OCI-LY1 (cell line): ENCODE results near the gene PHYHD1.

Source experiments
- H2AFZ ChIP-seq: fragments of 200-600 bp; sonication (generic), shearing (Covaris generic); 2 replicates; pipeline ENCODE4 v1.6.0; 2014; ENCODE audit warnings: antibody characterized with exemption, mild to moderate bottlenecking, low read length
- H3F3A ChIP-seq: fragments of 200-600 bp; sonication (generic), shearing (Covaris generic); 2 replicates; pipeline ENCODE4 v1.6.0; 2014; ENCODE audit warnings: mild to moderate bottlenecking, antibody characterized with exemption, low read length, moderate library complexity; ENCODE audit not compliant: insufficient read depth
- H3K27ac ChIP-seq: fragments of 200-600 bp; sonication (generic); 2 replicates; pipeline ENCODE4 v1.5.1; 2014; ENCODE audit warnings: low read length, mixed run types, mild to moderate bottlenecking, low read depth; ENCODE audit not compliant: poor library complexity, severe bottlenecking
- H3K27me3 ChIP-seq: fragments of 200-600 bp; sonication (generic); 2 replicates; pipeline ENCODE4 v1.6.0; 2014; ENCODE audit warnings: antibody characterized with exemption, mild to moderate bottlenecking, low read length, moderate library complexity; ENCODE audit not compliant: insufficient read depth
- H3K36me3 ChIP-seq: fragments of 200-600 bp; sonication (generic); 2 replicates; pipeline ENCODE4 v1.6.1; 2014; ENCODE audit warnings: mild to moderate bottlenecking, antibody characterized with exemption, low read length, moderate library complexity, mixed read lengths; ENCODE audit not compliant: insufficient read depth
- H3K4me1 ChIP-seq: fragments of 200-600 bp; sonication (generic); 2 replicates; pipeline ENCODE4 v1.5.1; 2014; ENCODE audit warnings: mild to moderate bottlenecking, low read length, moderate library complexity; ENCODE audit not compliant: insufficient read depth, severe bottlenecking
- H3K4me2 ChIP-seq: fragments of 200-600 bp; sonication (generic), shearing (Covaris generic); 2 replicates; pipeline ENCODE4 v1.6.1; 2014; ENCODE audit warnings: low read length
- H3K4me3 ChIP-seq: fragments of 200-600 bp; sonication (generic); 2 replicates; pipeline ENCODE4 v1.5.1; 2014; ENCODE audit warnings: low read length, low read depth, mild to moderate bottlenecking, mixed read lengths; ENCODE audit not compliant: poor library complexity, severe bottlenecking
- H3K79me2 ChIP-seq: fragments of 200-600 bp; shearing (Covaris generic); 2 replicates; pipeline ENCODE4 v1.6.1; 2016; ENCODE audit warnings: mixed run types, low read length, mixed read lengths; ENCODE audit not compliant: insufficient read depth
- H3K9ac ChIP-seq: fragments of 200-600 bp; sonication (generic), shearing (Covaris generic); 2 replicates; pipeline ENCODE4 v1.6.1; 2014; ENCODE audit warnings: mild to moderate bottlenecking, low read length, mixed read lengths
- H3K9me2 ChIP-seq: fragments of 200-600 bp; sonication (generic), shearing (Covaris generic); 2 replicates; pipeline ENCODE4 v1.6.1; 2014; ENCODE audit warnings: low read depth, mild to moderate bottlenecking, low read length, mixed read lengths
- H3K9me3 ChIP-seq: fragments of 200-600 bp; shearing (Covaris generic); 2 replicates; pipeline ENCODE4 v1.6.1; 2014; ENCODE audit warnings: low read length, mixed read lengths
- H4K20me1 ChIP-seq: fragments of 200-600 bp; sonication (generic), shearing (Covaris generic); 2 replicates; pipeline ENCODE4 v1.6.0; 2016; ENCODE audit warnings: mild to moderate bottlenecking, low read length; ENCODE audit not compliant: insufficient read depth
- EZH2 ChIP-seq: fragments of 200-600 bp; sonication (generic), shearing (Covaris generic); IDR thresholded peaks from 2 replicates; pipeline ENCODE4 v1.8.0; 2017; ENCODE audit warnings: borderline replicate concordance, mixed run types, mild to moderate bottlenecking, antibody characterized with exemption, low read length, moderate library complexity, mixed read lengths
- TF ChIP-seq, protein P1 (sequence below): fragments of 200-600 bp; sonication (generic), shearing (Covaris generic); IDR thresholded peaks from 2 replicates; pipeline ENCODE4 v1.5.1; 2017; ENCODE audit warnings: mild to moderate bottlenecking, antibody characterized with exemption, low read length, moderate library complexity, mixed read lengths

PHYHD1 gene

DNA sequence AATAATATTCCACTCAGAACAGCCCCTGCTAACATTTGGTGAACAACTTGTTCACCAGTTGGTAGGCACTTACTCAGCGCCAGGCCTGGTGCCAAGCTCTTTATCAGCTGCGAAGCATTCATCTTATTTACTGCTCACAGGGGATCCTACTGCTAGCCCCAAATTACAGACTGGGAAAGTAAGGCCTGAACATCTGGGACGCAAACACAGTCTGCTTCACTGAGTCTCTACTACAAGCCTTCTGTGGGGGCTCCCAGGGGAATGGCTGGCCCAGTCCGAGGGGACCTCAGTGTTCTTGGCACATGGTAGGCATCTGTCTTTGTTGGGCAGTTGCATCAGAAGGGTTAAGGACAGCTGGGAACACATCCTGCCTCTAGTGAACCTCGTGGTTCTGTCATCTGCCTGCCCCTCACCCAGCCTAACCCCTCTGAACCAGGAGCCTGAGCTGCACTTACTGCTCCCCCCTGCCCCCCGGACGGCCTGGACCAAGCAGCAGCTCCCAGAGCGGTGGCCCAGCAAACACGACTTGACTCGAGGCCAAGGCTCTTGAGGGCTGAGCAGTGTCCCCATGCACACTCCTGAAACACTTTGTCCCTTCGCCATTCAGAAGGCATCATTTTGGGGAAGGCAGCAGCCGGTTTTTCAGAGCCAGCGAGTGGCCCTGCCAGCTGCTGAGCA, at the start of gene PHYHD1:
Gene PHYHD1 (plus strand): TSS at position 602 of the 678 bp plus-strand sequence. CDS start 1,342 bp downstream, outside the sequence.
- Histone ChIP-seq H2AFZ (peak within 1 kb of the TSS; percentile 58), H3K9ac (peak within 1 kb of the TSS; percentile 84), H3K4me1 (peaks cover 24% of the 10 kb centered on the region), H3F3A (no peaks in the 10 kb centered on the region), H3K4me2 (peak within 1 kb of the TSS; percentile 66), H3K79me2 (no peaks in the 10 kb centered on the region), H3K4me3 (peak within 1 kb of the TSS; percentile 64), H3K27me3 (no peaks in the 10 kb centered on the region), H3K27ac (peak within 1 kb of the TSS; percentile 86), H4K20me1 (no peaks in the 10 kb centered on the region), H3K36me3 (peaks cover 18% of the 10 kb centered on the region; the same call in 1 of the 2 replicates), H3K9me3 (no peaks in the 10 kb centered on the region), H3K9me2 (no peaks in the 10 kb centered on the region)
- TF ChIP-seq, protein P1, sequence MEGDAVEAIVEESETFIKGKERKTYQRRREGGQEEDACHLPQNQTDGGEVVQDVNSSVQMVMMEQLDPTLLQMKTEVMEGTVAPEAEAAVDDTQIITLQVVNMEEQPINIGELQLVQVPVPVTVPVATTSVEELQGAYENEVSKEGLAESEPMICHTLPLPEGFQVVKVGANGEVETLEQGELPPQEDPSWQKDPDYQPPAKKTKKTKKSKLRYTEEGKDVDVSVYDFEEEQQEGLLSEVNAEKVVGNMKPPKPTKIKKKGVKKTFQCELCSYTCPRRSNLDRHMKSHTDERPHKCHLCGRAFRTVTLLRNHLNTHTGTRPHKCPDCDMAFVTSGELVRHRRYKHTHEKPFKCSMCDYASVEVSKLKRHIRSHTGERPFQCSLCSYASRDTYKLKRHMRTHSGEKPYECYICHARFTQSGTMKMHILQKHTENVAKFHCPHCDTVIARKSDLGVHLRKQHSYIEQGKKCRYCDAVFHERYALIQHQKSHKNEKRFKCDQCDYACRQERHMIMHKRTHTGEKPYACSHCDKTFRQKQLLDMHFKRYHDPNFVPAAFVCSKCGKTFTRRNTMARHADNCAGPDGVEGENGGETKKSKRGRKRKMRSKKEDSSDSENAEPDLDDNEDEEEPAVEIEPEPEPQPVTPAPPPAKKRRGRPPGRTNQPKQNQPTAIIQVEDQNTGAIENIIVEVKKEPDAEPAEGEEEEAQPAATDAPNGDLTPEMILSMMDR: no peak
- no peak for TF ChIP-seq EZH2

DNA sequence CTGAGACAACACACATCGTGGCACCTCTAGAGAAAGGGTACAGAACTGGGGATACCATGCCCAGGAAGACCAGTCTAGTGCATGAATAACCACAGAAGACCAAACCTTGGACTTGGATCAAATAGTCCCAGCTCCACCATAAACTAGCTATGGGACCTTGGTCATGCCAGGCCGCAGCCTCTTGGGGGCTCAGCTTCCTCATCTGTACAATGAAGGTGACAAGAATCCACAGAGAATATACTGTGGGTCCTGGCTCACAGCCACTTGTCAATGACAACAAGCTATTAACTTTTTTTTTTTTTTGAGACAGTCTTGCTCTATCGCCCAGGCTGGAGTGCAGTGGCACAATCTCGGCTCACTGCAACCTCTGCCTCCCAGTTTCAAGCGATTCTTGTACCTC, 42.9 kb upstream of the PHYHD1 start:
- no peak overlapping the region for H3K4me2 ChIP-seq
- peaks cover 18% of the 10 kb centered on the region for H3K4me1 ChIP-seq
- no peak overlapping the region for H3K9ac ChIP-seq
- H3K4me3 ChIP-seq: no peak overlapping the region
- no peaks in the 10 kb centered on the region for H3K9me2 ChIP-seq
- no peaks in the 10 kb centered on the region for H4K20me1 ChIP-seq
- H3K36me3 ChIP-seq: no peaks in the 10 kb centered on the region
- no peaks in the 10 kb centered on the region for H3F3A ChIP-seq
- no peaks in the 10 kb centered on the region for H3K9me3 ChIP-seq
- TF ChIP-seq, protein P1: peak; percentile 14; the same call in 1 of the 2 replicates
- TF ChIP-seq EZH2: no peak
- H3K27me3 ChIP-seq: no peaks in the 10 kb centered on the region
- no peak overlapping the region for H3K27ac ChIP-seq
- H2AFZ ChIP-seq: no peak overlapping the region
- peaks cover 6% of the 10 kb centered on the region for H3K79me2 ChIP-seq

DNA sequence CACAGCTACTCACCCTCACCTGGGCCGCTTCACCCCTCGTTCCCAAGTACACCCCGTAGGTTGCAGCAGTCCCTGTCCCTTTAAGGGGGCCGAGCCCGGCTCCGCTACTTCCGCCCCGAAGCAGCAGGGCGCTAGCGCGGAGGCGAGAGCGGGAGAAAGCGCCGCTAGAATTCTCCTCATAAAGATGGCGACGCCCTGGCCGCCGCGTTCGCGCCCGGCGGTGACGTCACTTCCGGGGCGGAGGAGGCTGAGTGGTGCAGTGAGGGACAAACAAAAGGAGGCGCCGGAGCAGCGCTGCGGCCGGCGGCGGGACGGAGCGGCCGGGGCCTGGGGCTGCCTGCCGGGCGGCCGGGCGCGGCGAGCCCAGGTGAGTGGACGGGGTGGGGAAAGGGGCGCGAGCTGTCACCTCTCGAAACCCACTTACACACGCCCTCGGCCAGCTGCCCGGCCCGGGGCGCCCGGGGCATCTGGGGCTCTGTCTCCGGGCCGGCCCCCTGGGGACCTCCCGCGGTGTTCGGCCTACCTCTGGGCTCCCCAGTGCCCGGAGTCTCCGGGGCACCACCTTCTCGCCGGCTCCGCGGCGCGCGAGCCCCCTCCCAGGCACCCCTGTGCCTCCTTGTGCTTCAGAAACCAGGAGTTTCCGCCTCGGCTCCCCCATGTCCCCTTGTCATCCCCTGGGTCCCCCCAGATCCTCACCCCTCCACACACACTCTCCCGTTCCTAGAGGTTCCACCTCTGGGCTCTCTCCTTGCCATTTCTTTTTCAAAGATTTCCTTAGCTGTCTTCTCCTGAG, 38.7 kb upstream of the PHYHD1 start, which contains the start of the genes KYAT1 and LRRC8A:
Gene KYAT1 (minus strand): TSS at position 67 of the 793 bp plus-strand sequence. CDS start 36,545 bp downstream, outside the sequence.
Gene LRRC8A (plus strand): TSS at position 250 of the 793 bp plus-strand sequence. CDS start 25,032 bp downstream, outside the sequence.
- Histone ChIP-seq H3K9me2 (no peaks in the 10 kb centered on the region), H3K4me1 (peaks cover 28% of the 10 kb centered on the region), H3K4me2 (peak within 1 kb of the TSS; percentile 93), H3K9me3 (no peaks in the 10 kb centered on the region), H3K27ac (peak within 1 kb of the TSS; percentile 88), H3K36me3 (peaks cover 10% of the 10 kb centered on the region; the same call in 1 of the 2 replicates), H3K9ac (peak within 1 kb of the TSS; percentile 99), H3F3A (no peaks in the 10 kb centered on the region), H2AFZ (no peak within 1 kb of the TSS; the same call in 1 of the 2 replicates), H3K27me3 (no peaks in the 10 kb centered on the region), H4K20me1 (no peaks in the 10 kb centered on the region), H3K79me2 (peaks cover 16% of the 10 kb centered on the region), H3K4me3 (peak within 1 kb of the TSS; percentile 100)
- TF ChIP-seq, protein P1: no peak
- TF ChIP-seq EZH2: no peak
